NCI-H2171 (cell line): ENCODE results near the gene AMBRA1.
"Not testable (repeated sequence)": the region's sequence is repeated elsewhere in the genome, so short reads cannot be mapped to it uniquely, and the experiment has no call there.

ENCODE experiments used
- DNase-seq: peaks from one replicate; lab custom pipeline; 2025; lab: John Stamatoyannopoulos, UW

The AMBRA1 gene

GRCh38 chr11:46381819-46382645 lies 211.8 kb downstream of the AMBRA1 start:
- DNase-seq, result peak; percentile 28

GRCh38 chr11:46381048-46381818 lies 212.6 kb downstream of the AMBRA1 start, which contains the start of gene MDK:
MDK (plus strand) TSS chr11:46381669; CDS start chr11:46382058, 389 bp downstream.
- DNase-seq, result peak; percentile 39

- peak; percentile 38 for DNase-seq
Measured at GRCh38 chr11:46380340-46381047, 213.3 kb downstream of the AMBRA1 start.

- not testable (repeated sequence) for DNase-seq
Measured at GRCh38 chr11:46379482-46380293, 214.1 kb downstream of the AMBRA1 start.

- DNase-seq, result no peak
Measured at GRCh38 chr11:46378811-46379481, 214.9 kb downstream of the AMBRA1 start.

- no peak for DNase-seq
Measured at GRCh38 chr11:46378296-46378695, 215.5 kb downstream of the AMBRA1 start.

GRCh38 chr11:46377831-46378230 lies 216.0 kb downstream of the AMBRA1 start:
- DNase-seq, result no peak

- DNase-seq, result no peak
Measured at GRCh38 chr11:46377290-46377689, 216.5 kb downstream of the AMBRA1 start.

GRCh38 chr11:46376258-46377050 lies 217.4 kb downstream of the AMBRA1 start:
- DNase-seq, result no peak

GRCh38 chr11:46375392-46376101 lies 218.3 kb downstream of the AMBRA1 start:
- DNase-seq, result no peak

GRCh38 chr11:46374815-46375214 lies 219.0 kb downstream of the AMBRA1 start:
- no peak for DNase-seq

GRCh38 chr11:46373787-46374740 lies 219.8 kb downstream of the AMBRA1 start:
- no peak for DNase-seq

GRCh38 chr11:46372501-46372900 lies 221.3 kb downstream of the AMBRA1 start:
- DNase-seq, result not testable (repeated sequence)

GRCh38 chr11:46372086-46372485 lies 221.7 kb downstream of the AMBRA1 start:
- DNase-seq, result no peak

- not testable (repeated sequence) for DNase-seq
Measured at GRCh38 chr11:46371262-46371661, 222.6 kb downstream of the AMBRA1 start.

GRCh38 chr11:46370253-46370652 lies 223.6 kb downstream of the AMBRA1 start:
- no peak for DNase-seq

- DNase-seq, result peak; percentile 30
Measured at GRCh38 chr11:46369458-46370152, 224.2 kb downstream of the AMBRA1 start.

GRCh38 chr11:46367916-46368267 lies 225.9 kb downstream of the AMBRA1 start:
- no peak for DNase-seq
